Amygdala (tissue), 56 donors: ENCODE measurements around the gene CCL18.
"Not testable (repeated sequence)": the region's sequence is repeated elsewhere in the genome, so short reads cannot be mapped to it uniquely, and the experiment has no call there.

ENCODE experiments used
- DNase-seq, 56 donors: peaks; one replicate each; lab custom pipeline; 2025; lab: John Stamatoyannopoulos, UW

The CCL18 gene

GRCh38 chr17:36070427-36070826 lies 6.4 kb downstream of the CCL18 start:
- no peak for DNase-seq

DNA sequence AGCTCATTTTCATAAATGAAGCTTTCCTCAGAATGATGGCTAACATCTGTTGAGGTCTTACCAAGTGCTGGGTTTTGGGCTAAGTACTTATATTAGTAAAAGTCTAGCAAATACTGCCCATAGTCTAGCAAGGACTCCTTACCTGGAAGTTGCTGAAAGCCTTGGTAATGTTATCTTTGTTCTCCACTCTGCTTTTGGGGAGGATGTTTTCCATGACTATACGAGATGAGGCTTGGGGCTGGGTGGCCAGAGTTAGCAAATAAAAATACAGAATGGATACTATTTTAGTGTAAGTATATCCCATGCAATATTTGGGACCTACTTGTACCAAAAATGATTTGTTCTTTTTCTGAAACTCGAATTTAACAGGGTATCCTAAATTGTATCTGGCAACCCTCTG lies 7.7 kb downstream of the CCL18 start:
- DNase-seq: no peak

DNA sequence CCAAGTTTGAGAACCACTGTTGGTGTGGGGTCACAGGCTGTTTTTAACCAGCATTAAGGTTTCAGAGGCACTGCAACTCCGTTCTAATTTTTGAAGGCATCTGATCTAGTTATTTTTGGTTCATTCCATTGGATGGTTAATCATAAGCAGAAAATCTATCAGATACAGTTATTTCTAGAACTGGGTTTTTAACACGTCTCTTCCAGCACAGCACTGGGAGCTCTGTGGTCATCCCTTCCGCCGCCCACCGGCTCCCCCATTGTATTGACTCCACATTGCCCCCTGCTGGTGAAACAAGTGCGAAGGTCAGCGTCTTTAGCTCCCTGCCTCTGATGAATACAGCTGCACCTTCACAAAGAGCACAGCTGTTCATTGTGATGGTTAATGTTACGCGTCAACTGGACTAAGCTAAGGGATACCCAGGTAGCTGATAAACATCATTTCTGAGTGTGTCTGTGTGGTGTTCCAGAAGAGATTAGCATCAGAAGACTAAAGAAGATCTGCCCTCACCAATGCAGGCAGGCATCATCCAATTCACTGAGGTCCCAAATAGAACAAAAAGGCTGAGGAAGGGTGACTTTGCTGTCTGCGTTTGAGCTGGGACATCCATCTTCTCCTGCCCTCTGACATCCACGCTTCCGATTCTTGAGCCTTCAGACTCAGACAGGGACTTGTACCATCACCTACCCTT lies 8.5 kb downstream of the CCL18 start:
- DNase-seq: peak in 4 of 56 donors; percentile 3 to 16 (median 9)

DNA sequence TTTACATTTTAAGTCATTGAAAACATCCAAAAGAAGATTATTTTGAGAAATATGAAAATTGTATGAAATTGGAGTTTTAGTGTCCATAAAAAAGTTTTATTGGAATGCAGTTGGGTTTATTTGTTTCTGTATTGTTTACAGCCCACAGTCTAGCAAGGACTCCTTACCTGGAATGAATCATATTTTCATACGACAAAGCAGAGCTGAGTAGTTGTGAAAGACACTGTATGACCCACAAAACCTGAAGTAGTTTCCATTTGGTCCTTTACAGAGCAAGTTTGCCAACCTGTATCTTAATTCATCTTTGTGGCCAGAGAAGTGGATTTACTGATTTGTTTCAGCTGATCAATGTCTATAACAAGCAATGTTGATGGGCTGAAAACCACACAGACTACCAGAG lies 10.3 kb downstream of the CCL18 start:
- DNase-seq: no peak

- DNase-seq: not testable (repeated sequence)
These were observed 17.8 kb downstream of the CCL18 start for GRCh38 chr17:36081681-36082471.

- DNase-seq: not testable (repeated sequence)
These were observed 18.5 kb downstream of the CCL18 start for GRCh38 chr17:36082482-36083120.

- DNase-seq: not testable (repeated sequence)
These were observed 19.6 kb downstream of the CCL18 start for GRCh38 chr17:36083691-36084090.

GRCh38 chr17:36085765-36086164 lies 21.7 kb downstream of the CCL18 start:
- peak in 1 of 56 donors; percentile 30 for DNase-seq

GRCh38 chr17:36086791-36087190 lies 22.7 kb downstream of the CCL18 start:
- DNase-seq: no peak

DNA sequence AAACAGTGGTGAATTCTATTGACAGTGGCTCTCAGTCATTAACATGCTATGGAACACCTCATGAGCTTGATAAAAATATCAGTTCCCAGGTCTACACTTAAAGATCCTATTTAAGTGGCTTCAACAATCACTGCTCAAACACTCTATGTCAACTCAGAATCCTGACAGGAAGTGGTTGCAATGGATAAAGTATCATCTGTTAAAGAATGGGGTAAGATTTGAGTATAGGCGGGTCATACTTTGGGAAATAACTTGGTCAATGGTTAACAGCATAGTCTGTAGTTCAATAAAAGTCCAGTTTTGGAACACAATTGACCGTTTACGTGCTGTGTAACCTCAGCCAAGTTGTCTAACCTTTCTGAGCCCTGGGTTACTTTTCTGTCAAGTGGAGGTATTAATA lies 23.4 kb downstream of the CCL18 start:
- DNase-seq: not testable (repeated sequence)

- DNase-seq: not testable (repeated sequence)
These were observed 24.0 kb downstream of the CCL18 start for GRCh38 chr17:36087897-36088572.

- no peak for DNase-seq
These were observed 24.7 kb downstream of the CCL18 start for GRCh38 chr17:36088670-36089338.

- DNase-seq: no peak
These were observed 25.3 kb downstream of the CCL18 start for GRCh38 chr17:36089339-36089865.

- peak in 1 of 56 donors; percentile 60 for DNase-seq
These were observed 26.1 kb downstream of the CCL18 start, which contains the start of gene CCL3 for GRCh38 chr17:36089888-36090836. Gene CCL3, minus strand, starts transcription at chr17:36090143. Its CDS starts 85 bp downstream, at chr17:36090058.

DNA sequence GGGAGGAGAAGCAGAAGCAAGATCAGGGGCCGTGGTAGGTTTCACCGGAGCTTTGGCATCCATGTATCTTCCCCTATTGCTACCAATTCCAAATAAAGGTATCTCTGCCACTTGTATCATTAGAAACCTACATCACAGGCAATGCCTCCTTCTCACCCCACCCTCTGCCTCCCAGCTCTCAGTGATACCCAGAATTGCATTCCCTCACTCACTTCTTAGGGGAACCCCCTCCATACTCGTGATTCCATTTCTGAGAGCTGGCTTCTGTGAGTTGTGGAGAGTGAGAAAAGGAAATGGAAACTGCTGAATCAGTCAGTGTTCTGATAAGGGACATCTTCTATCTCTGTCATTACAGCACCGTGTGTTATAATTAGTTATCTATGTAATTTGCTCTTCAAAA lies 28.2 kb downstream of the CCL18 start:
- DNase-seq: no peak

- DNase-seq: not testable (repeated sequence)
These were observed 28.6 kb downstream of the CCL18 start for GRCh38 chr17:36092715-36093114.

DNA sequence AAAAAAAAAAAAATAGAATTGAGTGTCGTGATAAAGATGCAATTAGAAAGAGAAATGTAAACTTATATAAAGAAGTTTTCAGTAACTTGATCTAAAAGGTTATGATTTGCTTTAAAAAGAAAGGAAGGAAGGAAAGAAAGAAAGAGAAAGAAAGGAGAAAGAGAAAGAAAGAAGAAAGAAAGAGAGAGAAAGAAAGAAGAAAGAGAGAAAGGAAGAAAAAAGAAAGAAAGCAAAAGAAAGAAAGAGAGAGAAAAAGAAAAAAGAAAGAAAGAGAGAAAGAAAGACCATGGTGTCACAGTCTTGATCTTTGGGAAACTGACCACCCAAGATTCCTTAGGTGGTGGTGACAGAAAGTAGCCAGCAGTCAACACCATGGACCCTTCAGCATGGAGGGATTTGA lies 30.2 kb downstream of the CCL18 start:
- no peak for DNase-seq

DNA sequence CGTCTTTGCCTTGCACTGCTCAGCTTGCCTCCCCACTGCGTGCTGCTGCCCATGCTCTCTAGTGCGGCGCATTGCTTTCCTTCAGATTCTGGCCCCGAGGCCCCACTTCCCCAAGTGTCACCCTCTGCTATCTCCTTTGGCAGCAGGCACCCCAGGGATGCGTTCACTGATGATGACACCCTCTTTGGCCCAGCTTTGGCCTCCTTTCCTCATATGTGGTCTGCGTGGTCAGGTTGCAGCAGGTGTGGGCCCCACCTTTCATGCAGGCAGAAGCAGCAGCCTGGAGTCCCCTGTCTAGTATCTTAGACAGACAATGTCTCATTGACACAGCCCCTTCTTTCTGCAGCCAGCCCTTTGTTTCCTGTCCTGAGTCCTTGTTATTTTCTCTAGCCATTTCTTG lies 30.7 kb downstream of the CCL18 start:
- no peak for DNase-seq

DNA sequence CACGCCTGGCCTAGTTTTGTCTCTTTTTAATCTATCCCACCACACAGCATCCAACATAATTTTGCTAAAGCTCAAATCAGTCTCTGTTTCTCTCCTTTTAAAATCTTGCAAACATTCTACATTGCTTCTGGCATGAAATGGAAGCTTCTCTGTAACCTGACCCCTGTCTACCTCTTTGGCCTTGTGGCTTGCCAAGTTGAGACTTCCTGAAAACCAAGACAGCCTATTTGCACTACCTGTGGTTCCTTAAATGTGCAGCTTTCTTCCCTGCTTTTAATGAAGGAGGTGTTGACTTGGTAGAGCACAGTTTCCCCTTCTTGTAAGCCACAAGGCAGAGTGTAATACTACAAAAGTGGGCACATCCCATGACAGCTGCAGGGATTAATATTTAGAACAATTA lies 31.9 kb downstream of the CCL18 start:
- no peak for DNase-seq
